Effector CD4-positive, alpha-beta T cell (primary cell): ENCODE measurements around the gene MCF2L.

Experiments used
- DNase-seq: peaks from one replicate; pipeline ENCODE4 v3.0.0-alpha.2; 2020

MCF2L gene

GRCh38 chr13:112951674-112952371 is 17.2 kb upstream of the MCF2L start:
- DNase-seq, result no peak

GRCh38 chr13:112952759-112953551 is 16.1 kb upstream of the MCF2L start:
- DNase-seq, result no peak

DNA sequence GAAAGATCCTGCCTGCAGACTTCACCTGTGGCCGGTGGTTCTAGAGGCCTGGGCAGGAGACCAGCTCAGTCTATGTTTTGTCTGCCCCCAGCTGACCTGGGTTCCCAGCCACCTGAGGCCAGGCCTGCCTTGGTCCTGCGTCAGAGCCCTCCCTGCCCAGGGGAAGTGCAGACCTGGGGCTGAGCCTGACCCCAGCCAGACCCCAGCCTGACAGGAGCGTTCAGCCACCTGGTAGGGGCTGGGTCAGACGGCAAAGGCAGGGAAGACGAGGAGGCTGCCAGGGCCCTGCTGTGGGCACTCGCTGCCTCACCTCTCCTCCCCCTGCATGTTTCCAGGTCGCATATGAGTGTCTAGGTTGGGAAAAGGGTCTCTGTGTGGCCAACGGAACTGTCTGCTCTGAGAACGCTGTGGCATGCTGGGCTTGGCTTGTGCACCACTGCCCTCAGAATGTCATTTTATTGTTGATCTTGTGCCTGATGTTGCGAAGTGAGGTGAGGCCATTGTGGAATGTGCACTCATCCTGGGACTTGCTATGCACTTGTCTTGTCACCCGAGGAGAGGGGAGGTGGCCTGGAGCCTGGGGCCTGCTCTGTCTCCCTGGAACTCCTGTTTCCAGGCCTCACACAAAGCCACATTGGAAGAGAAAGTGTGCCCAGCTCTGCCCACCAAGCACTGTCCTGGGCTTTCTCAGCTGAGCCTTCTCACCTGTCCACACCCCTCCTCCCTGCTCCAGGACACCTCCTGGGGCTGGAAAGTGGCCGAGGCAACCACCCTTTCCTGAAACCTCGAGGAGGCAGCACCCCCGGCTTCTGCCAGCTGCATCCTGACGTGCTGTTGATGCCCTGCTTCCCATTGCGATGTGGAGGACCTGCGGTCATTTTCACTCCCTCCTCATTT is 15.2 kb upstream of the MCF2L start:
- no peak for DNase-seq

GRCh38 chr13:112954488-112955270 is 14.3 kb upstream of the MCF2L start:
- no peak for DNase-seq

GRCh38 chr13:112955271-112955937 is 13.6 kb upstream of the MCF2L start:
- DNase-seq, result no peak

DNA sequence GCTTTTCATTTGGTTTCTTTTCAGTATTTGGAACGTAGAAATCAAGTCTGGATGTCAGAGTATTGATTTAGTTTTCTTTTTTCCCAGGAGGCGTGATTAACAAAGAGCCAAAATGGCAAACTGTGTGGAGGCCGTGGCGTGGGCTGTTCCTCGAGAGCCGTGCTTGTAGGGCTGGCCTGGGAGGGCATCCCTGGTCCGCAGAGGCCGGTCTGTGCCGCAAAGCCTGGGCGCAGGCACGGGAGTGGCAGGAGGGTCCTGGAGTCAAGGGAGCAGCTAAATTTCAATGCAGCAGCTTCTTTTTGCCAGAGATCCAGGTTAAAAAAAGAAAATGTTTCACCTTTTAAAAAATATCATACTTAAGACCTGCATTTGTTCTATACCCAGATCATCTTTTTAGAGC is 13.1 kb upstream of the MCF2L start:
- no peak for DNase-seq

DNA sequence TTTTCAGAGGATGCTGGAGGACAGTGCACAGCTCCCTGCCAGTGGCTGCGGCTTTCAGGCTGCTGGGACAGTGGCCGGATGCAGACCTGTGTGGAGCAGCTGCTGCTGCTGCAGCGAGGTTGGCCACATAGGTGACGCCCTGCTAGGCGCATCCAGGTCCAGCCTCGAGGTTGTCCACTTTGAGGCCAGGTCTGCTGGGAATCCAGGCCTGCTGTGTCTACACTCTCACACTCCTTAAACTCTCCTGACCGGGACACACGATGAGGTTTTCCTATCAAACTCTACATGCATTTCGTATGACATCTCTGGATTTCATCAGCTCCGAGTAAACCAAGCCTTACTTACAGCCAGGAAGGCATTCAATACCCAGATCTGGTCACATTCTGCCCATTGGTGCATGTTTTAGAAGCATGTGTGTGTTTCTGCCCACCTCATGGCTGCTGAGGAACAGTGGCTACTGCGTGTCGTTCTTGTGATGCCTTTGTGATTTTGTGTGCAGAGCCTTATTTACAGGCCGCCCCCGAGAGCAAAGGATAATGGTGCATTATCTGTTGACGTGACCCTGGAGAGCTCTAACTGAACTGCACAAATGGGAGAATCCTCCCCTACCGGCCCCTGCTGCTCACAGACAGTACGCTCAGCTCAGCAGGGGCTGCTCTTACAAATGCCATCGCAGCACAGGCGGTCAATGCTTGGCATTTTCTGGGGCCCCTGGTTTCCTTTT is 12.3 kb upstream of the MCF2L start:
- DNase-seq, result no peak

DNA sequence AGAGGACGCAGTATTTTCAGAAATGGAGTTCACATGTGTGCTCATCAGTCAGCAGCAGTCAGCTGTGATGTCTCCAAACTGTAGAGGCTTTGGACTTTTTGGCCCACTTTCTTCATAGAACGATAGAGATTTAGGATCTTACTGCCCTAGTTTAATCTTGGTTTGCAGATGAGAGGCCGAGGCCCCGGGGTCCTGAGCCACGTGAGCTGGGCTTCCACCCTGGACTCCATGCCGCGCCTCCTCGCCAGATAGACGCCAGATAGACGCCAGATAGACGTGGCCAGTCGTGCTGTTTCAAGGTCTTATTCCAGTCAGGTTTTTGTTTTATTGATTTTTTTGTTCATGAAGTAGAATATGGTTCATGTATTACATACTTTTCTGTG is 11.7 kb upstream of the MCF2L start:
- DNase-seq, result no peak

DNA sequence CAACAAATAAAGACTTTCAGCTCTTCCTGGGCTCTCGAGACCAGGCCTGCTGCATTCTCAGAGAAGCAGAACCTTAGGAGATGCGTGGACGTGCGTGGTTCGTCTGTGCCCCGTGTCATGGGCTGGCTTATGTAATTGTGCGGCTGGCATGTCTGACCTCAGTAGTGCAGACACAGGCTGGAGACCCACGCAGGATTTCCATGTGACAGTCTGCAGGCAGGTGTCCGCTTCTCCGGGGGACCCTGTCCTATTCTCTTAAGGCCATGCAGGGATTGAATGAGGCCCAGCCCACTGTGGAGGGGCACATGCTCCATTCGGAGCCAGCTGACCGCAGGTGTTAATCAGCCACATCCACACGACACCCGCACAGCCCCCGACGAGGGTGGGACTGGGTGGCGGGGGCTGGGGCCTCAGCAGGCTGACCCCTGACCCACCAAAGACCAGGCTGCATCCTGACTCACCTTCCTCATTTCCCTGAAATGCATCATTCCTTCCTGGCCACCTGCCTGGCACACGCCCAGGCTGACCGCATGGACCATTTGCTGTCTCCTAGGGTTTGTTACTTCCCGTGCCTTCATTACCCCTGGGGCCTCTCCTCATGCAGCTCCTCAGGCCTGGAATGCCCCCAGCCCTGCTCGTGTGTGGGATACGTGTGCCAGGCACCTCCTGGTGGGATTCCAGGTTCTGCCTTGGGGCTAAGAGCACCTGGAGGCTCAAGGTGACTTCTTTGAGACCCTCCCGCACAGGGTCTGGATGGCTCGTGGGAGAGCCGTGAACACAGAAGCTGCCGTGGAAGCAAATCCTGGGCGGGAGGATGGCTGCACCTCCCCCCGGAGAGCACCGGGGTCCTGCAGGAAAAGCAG is 10.7 kb upstream of the MCF2L start:
- DNase-seq, result no peak

DNA sequence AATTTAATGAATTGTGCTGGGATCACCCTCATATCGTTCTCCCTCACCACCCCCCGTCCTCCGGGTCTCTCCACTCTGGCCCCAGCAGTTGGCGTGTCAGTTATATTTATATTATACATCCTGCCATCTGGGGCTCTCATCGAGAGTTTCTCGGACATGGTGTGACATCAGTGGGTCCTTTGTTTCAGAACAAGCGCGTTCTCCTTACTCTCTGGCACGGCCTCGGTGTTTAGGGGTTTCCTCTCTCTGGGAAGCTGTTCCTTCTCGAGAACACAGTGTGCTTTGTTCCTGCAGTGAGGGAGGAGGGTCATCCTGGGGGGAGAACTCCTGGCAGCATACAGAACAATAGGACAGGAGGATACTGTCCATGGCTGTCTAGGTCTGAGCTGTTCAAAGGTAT is 9.8 kb upstream of the MCF2L start:
- no peak for DNase-seq

- no peak for DNase-seq
Measured at GRCh38 chr13:112959701-112960542, 9.1 kb upstream of the MCF2L start.

DNA sequence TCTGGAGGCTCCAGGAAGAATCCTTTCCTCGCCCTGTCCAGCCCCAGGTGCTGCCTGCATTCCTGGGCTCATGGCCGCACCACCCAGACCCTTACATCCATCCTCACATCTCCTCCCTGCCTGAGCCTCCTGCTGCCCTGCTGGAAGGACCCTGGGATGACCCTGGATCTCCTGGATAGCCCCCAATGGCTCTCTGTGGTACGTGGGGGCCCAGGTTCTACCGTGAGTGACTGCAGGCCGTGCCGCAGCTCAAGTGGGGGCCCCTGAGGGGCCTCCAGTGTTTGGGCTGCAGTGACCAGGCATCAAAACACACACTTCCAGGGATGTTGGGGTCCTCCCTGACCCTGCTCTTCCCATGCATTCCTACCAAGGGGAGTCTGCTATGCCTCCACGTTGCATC is 8.3 kb upstream of the MCF2L start:
- DNase-seq, result no peak

- no peak for DNase-seq
Measured at GRCh38 chr13:112961457-112962369, 7.3 kb upstream of the MCF2L start.

DNA sequence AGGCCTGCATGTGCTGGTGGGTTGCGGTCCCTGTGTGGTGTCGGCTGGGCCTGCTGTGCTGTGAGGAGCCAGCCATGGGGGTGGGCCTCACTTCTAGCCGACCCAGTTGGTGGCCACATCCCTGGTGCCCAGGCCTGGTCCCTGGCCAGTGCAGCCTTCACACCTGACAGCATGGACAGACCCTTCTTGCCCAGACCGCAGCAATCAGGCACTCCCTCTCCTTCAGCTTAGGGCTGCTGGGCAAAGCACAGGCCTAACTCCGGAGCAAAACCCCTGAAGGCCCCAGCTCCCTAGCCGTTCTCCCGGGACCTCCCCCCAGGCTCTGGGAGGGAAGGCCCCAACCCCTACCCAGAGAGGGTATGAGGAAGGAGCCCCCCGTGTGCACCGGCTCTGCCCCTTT is 6.6 kb upstream of the MCF2L start:
- no peak for DNase-seq

- DNase-seq, result no peak
Measured at GRCh38 chr13:112962911-112963625, 5.9 kb upstream of the MCF2L start.

- no peak for DNase-seq
Measured at GRCh38 chr13:112963641-112964040, 5.4 kb upstream of the MCF2L start.

GRCh38 chr13:112964971-112965492 is 4.0 kb upstream of the MCF2L start:
- no peak for DNase-seq
